ENCODE data around the gene OGDHL. TPM values are rescaled to one million over a fixed set of nuclear protein-coding genes. Genes with fewer than 3 reads are reported as not detected.
"Not testable (repeated sequence)": the region's sequence is repeated elsewhere in the genome, so short reads cannot be mapped to it uniquely, and the experiment has no call there.

Gene OGDHL
- polyA plus RNA-seq, 5 donors: 0.45 to 1.6 (median 0.60) TPM

DNA sequence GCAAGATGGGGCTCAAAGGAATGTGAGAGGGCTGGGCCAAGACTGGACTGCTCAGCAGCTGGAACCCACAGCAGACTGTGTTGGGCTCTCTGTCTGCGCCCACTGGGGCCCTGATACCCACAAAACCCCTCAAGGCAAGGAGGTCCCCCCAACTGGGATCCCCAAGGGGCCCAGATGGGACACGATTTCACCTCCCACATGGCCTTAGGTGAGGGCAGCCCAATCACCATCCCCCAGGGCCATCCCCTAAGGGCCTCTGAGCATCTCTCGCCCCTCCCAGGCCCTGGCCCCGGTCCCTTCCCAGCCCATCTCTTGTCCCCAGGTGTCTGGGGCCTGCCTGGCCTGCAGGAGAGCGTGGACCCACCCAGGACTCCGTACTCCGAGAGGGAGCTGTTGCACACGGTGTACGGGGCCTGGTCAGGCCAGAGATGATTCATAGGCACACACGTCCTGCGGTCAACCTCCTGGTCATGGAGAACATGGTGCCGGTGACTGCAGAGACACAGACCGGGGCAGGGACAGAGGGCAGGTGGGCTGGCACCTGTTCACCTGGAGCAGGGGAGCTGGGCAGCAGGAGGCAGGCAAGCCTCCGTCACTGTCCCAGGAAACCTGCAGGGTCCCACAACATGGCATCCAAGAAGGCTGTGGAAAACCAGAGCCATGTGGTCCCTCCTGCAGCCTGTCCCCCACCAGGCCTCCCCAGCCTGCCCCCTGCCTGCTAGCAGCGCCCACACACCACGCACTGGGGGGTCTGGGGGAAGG, 21.6 kb downstream of the OGDHL start:
- no peak for DNase-seq

GRCh38 chr10:49739426-49739825, 22.7 kb downstream of the OGDHL start:
- DNase-seq: no peak

- no peak for DNase-seq
Observed at GRCh38 chr10:49738616-49739360, 23.3 kb downstream of the OGDHL start.

- DNase-seq: no peak
Observed at GRCh38 chr10:49737474-49738201, 24.5 kb downstream of the OGDHL start.

DNA sequence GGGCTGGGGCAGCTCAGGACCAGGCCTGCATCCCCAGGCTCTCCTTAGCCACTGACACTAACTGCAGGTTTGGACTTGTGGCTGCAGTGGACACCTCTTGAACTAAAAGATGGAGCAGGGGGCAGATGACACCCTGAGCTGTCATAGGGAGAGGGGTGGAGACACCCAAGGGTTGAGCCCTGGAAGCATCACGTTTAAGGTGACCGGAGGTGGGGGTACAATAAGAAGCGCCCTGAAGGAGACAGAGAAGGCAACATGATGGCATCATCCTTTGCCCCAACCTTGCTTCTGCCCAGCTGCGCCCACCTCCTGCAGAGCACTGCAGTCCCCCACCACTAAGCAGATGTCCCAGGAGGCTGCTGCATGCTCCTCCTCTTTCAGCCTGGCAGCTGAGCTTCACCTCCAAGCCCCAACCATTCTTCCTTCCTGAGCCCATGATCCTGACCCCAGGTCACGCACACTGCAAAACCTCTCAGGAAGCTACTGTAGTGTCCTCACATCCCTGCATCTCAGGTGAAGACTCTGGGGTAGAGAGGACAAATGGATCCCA, 25.5 kb downstream of the OGDHL start:
- no peak for DNase-seq

DNA sequence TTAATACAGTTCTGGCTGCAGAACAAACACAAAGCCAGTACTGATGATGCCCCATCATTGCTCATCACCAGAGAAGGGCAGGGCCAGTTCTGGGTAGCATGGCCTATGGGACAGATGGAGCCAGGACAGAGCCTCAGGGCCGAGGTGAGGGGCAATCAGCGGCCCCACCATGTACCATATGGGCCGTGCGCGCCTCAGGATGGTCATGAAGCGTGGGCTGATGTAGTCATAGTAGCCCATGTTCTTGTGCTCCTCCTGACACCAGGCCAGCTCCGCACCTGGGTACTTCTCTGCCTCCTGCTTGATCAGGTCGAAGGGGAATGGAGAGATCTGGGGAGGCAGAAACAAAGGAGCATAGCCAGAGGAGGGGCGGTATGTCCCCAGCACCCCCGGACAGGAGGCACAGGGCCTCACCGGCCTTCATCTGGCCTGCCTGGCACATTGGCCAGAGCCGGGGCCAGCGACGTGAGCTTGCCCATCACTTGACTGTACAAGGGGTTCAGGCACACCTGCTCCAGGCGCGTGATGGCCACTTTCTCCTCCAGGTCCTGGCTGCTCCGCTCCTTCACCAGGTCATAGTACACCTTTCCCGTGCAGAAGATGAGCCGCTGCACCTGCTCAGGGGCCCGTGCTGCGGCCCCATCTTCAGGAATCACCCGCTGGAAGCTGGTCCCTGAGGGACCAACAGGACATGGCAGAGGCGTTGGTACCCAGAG, 26.1 kb downstream of the OGDHL start:
- no peak for DNase-seq

- no peak for DNase-seq
Observed at GRCh38 chr10:49735161-49735560, 27.0 kb downstream of the OGDHL start.

DNA sequence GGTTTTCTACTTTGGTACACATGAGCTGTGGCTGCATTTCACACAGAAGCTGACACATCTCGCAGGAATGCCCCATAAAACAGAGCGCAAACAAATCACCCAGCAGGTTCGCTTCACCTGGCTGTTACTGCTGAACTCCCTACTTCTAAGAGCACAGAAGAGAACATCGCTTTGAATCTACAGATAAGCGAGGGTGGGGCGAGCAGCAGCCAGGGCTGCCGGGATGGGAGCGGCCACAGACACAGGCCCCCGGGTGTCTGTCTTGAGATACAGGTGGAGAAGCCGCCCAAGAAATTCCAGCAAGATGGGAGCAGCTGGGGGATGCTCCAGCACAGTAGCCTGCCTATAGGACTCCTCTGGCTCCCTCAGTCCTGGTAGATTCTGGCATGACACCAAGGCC, 27.4 kb downstream of the OGDHL start:
- no peak for DNase-seq

DNA sequence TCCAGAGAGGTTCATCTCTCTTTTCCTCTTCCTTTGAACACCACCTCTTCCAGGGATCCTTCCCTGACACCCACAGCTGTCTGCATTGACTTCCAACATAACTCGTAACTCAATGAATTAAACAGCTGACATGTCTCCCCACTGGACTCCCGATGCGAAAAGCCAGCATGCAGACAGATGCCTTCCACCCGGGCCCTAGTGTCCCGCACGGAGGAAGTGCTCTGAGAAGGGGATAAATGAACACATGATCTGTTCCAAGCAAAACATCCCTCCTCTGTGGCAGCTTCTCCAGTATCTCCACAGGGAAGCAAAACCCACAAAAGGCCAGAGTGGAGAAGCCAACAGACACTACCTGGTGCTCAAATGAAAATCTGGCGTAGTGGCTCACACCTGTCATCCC, 28.3 kb downstream of the OGDHL start:
- no peak for DNase-seq

- DNase-seq: no peak
Observed at GRCh38 chr10:49726593-49726992, 35.5 kb downstream of the OGDHL start.

DNA sequence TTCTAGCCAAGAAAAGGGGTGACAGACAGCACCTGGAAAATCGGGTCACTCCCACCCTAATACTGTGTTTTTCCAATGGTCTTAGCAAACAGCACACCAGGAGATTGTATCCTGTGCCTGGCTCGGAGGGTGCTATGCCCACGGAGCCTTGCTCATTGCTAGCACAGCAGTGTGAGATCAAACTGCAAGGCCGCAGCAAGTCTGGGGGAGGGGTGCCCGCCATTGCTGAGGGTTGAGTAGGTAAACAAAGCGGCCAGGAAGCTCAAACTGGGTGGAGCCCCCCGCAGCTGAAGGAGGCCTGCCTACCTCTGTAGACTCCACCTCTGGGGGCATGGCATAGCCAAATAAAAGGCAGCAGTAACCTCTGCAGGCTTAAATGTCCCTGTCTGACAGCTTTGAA, 47.0 kb downstream of the OGDHL start:
- not testable (repeated sequence) for DNase-seq

DNA sequence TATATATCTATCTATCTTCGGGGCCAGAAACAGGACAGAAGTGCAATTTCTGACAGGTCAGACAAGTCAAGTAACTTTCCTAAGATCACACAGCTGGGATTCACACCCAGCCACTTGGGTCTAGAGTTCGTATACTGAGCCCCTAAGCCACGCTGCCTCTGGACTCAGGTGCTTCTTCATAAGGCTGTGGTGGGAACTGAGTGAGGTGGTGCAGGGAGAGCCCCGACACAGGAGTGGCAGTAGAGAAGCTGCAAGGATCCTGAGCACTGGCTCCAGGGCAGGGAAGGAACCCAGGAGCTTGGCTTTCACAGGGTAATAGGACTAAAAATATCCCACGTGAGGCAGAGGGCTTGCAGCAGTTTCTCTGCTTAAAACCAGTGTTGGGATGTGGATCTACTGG, 48.9 kb downstream of the OGDHL start:
- no peak for DNase-seq

GRCh38 chr10:49711481-49711880, 50.6 kb downstream of the OGDHL start:
- no peak for DNase-seq

- DNase-seq: no peak
Observed at GRCh38 chr10:49710966-49711365, 51.2 kb downstream of the OGDHL start.

- DNase-seq: no peak
Observed at GRCh38 chr10:49709934-49710333, 52.2 kb downstream of the OGDHL start.

DNA sequence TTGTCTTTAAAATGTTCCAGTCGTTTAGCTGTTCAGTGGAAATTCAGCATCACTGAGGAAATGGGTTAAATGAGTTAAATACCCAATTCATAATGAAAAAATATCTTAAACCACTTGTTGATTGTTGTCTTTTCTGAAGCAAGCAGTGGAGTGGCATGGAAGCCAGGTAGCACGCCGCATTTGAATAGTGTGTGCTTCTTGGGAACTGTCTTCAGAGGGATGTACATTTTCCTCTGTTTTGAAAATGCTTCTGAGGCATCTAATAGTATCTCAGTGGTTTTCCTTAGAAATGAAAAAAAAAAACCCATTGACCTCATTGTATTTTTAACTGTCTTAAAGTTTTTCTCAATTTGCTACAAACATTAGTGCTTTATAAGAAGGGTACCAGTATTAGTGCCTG, 54.5 kb downstream of the OGDHL start:
- DNase-seq: no peak

DNA sequence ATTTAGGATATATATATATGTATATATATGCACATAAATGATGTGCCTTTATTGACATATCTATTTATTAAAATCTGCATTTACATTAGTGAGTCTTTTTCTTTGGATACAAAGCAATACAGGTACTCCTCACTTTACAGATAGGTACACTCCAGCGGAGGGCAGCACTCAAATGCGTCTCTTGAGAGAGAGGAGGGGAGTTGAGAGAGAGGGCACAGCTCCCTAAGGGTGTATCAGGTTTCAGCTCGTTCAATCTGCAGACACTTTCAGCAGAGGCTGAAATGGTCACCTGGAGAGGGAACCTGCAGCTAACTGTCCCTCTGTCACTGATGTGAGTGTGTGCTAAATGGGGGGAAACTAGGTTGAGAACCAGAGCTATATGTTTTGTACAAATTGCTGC, 61.1 kb downstream of the OGDHL start:
- DNase-seq: peak in 1 of 2 donors; percentile 4

- no peak for DNase-seq
Observed at GRCh38 chr10:49700211-49700610, 61.9 kb downstream of the OGDHL start.

DNA sequence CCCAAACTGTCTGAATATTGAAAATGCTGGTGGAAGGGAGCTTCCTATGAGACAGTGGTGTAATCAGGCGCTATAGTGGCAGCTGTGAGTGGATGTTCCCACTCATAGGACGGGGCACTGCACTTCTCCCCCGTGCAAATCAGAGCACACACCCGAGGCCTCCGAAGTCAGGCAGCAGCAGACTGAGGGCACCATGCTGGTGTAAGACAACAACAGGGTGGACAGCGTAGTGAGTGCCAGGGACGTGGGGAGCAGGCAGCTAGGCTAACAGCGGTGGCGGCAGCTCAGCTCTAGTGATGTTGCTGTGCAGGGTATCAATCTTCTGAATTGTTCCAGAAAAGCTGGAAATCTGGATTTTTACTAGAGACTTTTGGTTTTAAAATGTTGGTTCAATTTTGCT, 63.4 kb downstream of the OGDHL start:
- no peak for DNase-seq

GRCh38 chr10:49696311-49696710, 65.8 kb downstream of the OGDHL start:
- DNase-seq: no peak

- no peak for DNase-seq
Observed at GRCh38 chr10:49694466-49694865, 67.7 kb downstream of the OGDHL start.

GRCh38 chr10:49691588-49691987, 70.5 kb downstream of the OGDHL start:
- DNase-seq: no peak
